ENCODE data around the gene TMEM169.
"Not testable (repeated sequence)": the region's sequence is repeated elsewhere in the genome, so short reads cannot be mapped to it uniquely, and the experiment has no call there.

The TMEM169 gene

DNA sequence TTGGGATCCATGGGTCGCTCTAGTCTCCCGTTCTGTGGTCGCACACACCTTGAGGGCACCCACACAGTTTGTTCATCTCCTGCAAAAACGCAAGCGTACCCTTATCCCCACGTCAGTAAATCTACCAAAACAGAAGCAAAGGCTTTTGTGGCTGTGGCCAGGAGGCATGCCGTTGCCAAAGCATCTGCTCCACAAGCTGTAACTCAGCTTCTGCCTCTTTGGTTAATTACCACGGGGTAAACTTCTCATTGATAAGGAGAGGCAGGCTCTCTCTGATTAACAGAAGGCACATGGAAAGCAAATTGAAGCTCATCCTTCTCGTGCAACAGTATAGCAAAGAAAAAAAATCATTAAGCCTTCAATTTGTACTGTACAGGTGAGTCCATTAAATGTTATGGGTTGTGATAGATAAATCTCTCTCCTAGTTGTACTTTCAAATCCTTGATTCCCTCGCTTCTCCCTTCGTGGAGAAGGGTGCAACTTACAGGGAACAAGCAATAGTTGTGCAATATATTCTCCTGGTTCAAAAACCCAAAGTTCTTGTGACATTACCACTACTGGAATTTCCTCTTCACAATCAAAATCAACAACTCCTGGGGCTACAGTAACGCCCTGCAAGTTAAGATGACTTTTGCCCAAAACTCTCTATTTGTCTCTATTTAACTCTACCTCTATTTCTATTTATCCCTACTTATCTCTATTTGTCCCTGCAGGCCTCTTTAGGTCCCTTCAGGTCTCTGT lies 10.4 kb upstream of the TMEM169 start:
- DNase-seq (ENCODE audit: low read depth in 3 of 3, low spot score in 1 of 3) = no peak

DNA sequence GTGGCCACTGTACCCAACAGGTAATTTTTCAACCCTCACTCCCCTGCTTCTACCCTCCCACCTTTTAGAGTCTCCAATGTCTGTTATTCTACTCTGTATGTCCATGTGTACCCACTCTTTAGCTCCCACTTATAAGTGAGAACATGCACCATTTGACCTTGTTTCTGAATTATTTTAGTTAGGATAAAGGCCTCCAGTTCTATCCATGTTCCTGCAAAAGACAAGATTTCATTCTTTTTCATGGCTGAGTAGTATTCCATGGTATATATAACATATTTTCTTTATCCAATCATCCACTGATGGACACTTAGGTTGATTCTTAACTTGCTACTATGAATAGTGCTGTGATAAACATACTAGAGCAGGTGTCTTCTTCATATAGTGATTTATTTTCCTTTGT lies 9.2 kb upstream of the TMEM169 start:
- DNase-seq (ENCODE audit: low read depth in 3 of 3, low spot score in 1 of 3) = no peak

- DNase-seq (ENCODE audit: low read depth in 3 of 3, low spot score in 1 of 3) = no peak
Measured at GRCh38 chr2:216073773-216074172, 7.9 kb upstream of the TMEM169 start.

DNA sequence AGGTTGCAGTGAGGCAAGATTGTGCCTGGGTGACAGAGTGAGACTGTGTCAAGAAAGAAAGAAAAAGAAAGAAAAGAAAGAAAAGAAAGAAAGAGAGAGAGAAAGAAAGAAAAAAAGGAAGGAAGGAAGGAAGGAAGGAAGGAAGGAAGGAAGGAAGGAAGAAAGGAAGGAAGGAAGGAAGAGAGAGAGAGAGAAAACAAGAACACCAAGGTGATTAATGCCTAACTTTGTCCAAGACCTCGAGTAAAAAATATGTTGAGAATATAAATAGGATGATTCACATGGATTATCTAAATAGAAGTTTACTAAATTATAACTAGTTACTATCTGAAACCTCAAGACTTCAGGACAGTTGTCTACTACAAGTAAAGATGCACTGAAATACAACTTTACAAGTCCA lies 7.3 kb upstream of the TMEM169 start:
- no peak for DNase-seq (ENCODE audit: low read depth in 3 of 3, low spot score in 1 of 3)

DNA sequence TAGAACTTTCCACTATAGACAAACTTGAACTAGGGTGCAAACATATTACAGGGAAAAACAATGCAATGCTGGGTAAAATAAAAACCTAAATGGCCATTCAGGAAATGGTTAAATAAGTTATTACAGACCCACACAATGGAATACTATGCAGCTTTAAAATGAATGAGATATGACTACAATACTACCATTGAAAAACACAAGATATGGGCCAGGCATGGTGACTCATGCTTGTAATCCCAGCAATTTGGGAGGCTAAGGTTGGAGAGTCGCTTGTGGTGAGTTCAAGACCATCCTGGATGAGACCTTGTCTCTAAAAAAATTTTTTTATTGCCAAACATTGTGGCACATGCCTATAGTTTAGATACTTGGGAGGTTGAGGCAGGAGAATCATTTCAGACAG lies 6.9 kb upstream of the TMEM169 start:
- no peak for DNase-seq (ENCODE audit: low read depth in 3 of 3, low spot score in 1 of 3)

GRCh38 chr2:216075510-216076485 lies 5.9 kb upstream of the TMEM169 start:
- no peak for DNase-seq (ENCODE audit: low read depth in 3 of 3, low spot score in 1 of 3)

DNA sequence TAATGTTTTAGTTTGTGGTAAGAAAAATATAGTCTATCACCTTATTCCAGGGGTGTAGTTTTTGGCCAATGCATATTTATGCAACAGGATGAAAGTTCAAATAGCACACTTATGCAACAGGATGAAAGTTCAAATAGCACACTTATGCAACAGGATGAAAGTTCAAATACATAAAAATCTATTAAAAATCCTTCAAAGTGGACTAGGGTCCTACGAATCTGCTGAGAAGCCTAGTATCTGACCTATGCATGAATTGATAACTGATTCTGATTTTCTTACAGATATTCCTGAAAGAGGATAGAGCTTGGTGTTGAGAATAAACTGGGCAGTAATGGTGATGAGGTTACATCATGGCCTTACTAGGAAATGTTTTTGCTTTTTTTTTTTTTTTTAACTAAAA lies 2.9 kb upstream of the TMEM169 start:
- no peak for DNase-seq (ENCODE audit: low read depth in 3 of 3, low spot score in 1 of 3)

GRCh38 chr2:216080048-216080447 lies 1.7 kb upstream of the TMEM169 start:
- not testable (repeated sequence) for DNase-seq (ENCODE audit: low read depth in 3 of 3, low spot score in 1 of 3)

- DNase-seq (ENCODE audit: low read depth in 3 of 3, low spot score in 1 of 3) = no peak
Measured at GRCh38 chr2:216081012-216081411, 707 bp upstream of the TMEM169 start.

- no peak for DNase-seq (ENCODE audit: low read depth in 3 of 3, low spot score in 1 of 3)
Measured at GRCh38 chr2:216082117-216082711, 495 bp downstream of the TMEM169 start.

DNA sequence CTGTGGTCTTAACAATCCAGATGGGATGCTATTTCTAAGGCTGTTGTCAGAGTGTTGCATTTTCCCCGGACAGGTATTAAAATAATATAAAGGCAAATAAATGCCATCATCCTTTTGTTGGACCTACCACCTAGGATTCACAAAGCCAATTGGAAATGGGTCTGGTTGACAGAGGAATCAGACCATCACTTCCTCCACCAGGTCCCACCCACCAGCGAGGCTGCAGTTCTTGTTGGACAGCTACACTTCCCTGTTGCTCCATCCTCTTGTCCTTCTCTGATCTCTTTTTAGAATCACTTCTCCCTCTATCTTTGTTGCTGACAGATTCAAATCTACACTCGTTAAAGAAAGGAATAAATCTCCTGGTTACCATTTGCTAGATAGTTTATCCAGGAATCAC lies 1.1 kb downstream of the TMEM169 start:
- no peak for DNase-seq (ENCODE audit: low read depth in 3 of 3, low spot score in 1 of 3)

- DNase-seq (ENCODE audit: low read depth in 3 of 3, low spot score in 1 of 3) = no peak
Measured at GRCh38 chr2:216083464-216084281, 2.0 kb downstream of the TMEM169 start.

DNA sequence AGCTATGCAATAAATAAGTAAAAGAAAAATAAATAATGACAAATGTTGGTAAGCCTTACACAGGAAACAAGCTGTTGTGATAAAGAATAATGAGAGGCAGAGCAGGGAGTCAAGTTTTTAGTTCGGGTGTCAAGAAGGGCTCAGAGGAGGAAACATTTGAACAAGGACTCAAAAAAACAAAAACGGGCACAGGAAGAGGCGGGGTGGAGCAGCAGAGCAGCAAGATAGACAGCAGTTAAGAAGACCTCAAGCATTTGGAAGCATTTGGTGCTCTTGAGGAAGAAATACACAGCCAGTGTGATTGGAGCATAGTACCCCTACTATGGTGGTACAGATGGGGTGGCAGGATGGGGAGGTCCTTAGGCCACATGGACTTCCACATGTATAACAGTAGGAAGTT lies 2.8 kb downstream of the TMEM169 start:
- no peak for DNase-seq (ENCODE audit: low read depth in 3 of 3, low spot score in 1 of 3)

- DNase-seq (ENCODE audit: low read depth in 3 of 3, low spot score in 1 of 3) = no peak
Measured at GRCh38 chr2:216086207-216086893, 4.6 kb downstream of the TMEM169 start.

- DNase-seq (ENCODE audit: low read depth in 3 of 3, low spot score in 1 of 3) = no peak
Measured at GRCh38 chr2:216090369-216090786, 8.7 kb downstream of the TMEM169 start.

DNA sequence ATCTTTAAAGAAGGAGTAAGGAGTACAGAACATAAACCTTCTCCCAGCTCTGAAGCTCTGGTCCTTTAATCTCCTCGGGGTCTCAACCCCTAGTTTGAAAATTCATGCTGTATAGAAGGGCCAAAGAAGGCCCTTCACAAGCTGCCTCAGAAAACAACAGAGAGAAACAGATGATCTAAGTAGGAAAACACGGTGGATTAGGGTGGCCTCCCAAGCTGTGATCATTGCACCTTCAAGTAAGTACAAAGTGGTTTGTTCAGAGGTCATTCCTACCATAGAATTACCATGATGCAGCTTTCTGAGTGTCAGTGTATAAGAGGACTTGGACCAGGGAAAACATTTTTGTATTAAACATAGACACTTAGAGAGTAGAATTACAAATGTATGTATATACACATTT lies 10.9 kb downstream of the TMEM169 start:
- DNase-seq (ENCODE audit: low read depth in 3 of 3, low spot score in 1 of 3) = no peak

DNA sequence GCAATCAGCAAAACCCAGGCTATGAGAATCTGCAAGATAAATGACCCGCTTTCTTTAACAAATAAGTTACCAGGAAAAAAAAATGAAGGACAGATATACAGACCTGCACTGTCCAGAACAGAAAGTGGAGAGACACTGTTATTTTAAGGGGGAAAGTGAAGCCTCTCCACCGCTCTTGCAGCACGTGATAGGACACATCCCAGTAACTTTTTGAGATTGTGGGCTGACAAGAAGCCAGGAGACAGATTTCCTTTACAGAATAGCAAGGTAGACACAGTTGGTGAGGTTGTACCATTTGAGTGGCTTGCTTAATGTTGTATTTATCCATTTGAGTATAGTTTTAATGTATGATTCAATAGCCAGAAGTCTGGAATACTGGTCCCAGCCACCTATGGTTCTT lies 13.0 kb downstream of the TMEM169 start:
- DNase-seq (ENCODE audit: low read depth in 3 of 3, low spot score in 1 of 3) = no peak

DNA sequence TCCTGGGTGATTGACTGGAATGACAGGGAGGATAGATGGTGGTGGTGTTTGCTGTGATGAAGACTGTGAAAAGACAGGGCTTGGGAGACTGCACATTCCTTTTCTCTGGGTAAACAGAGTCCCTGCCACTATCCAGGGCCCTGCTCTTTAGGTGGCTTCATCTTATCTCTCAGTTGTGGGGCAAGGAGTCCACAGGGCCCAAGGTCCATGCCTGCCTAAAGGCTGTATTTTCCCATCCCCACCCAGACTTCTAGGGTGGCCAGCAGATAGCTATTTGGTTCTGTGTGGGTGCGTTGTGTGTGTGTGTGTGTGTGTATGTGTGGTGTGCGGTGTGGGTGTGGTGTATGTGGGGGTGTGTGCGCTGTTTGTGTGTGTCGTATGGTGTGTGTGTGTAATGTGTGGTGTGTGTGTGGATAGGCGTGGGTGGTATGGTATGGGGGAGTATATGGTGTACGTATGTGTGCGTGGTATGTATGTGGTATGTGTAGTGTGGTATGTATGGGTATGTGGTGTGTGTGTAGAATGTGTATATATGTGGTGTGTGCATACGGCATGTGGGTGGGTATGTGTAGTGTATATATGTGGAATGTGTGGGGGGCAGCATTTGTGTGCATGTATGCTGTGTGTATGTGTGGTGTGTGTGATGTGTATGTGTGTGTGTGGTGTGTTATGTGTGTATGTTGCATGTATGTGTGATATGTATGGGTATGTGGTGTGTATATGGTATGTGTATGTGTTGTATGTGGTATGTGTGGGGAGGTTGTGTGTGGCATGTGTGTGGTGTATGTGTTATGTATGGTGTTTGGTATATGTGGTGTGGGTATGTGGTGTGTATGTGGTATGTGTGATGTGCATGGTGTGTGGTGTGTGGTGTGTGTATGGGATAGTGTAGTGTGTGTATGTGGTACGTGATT lies 17.0 kb downstream of the TMEM169 start:
- no peak for DNase-seq (ENCODE audit: low read depth in 3 of 3, low spot score in 1 of 3)

- no peak for DNase-seq (ENCODE audit: low read depth in 3 of 3, low spot score in 1 of 3)
Measured at GRCh38 chr2:216101109-216101508, 19.4 kb downstream of the TMEM169 start.
